ENCODE measurements around the gene ATXN1. TPM values are rescaled to one million over a fixed set of nuclear protein-coding genes. Genes with fewer than 3 reads are reported as not detected.

Gene ATXN1
- total RNA-seq: 10 to 100 TPM; 30.4 to 87.3 (median 50.1) TPM
- long read RNA-seq, donor 1, partial matches to known transcripts: 4 of 17 reads
- long read RNA-seq, donor 1, other reads (novel, unspliced or antisense): 11 of 17 reads
- long read RNA-seq, donor 2: 0 reads

DNA sequence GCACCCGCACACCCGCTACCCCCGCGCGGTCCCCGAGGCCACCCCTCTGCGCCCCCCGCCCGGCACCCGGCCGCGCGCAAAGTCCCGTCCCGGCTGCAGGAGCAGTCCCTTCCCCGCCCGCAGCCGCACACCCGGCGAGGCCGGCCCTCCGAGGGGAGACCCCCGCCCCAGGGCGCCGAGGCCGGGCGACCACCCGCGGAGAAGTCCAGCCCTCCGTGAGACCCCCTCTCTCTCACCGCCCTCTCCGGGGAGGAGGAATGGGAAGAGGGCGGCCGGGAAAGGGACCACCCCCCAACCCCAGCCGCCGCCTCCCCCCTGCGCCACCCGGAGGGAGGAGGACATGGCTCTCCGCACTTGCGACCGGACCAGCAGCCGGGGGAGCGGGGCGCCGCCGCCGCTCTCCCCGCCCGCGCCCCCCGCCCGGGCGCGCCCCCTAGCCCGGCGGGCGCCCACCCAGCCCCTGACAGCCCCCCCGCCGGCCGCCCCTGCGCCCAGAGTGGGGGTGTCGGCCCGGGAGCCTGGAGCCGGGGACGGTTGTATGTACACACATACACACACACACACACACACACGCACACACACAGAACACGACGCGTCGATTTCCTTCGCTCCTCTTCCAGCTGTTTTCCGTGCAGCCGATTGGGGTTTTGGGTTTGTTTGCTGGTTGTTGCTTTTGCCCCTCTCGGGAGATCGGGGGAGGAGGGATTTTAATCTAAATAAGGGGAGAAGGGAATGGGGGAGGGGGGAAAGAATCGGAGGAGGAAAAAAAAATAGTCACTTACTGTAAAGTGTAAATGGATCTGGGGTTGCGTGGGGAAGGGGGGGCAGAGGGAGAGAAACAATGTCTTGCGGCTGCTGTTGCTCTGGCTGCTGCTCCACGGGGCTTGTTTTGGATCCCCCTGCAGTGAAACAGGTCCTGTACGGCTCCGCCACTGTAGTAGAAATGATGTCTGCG lies at the start of gene ATXN1:
Gene ATXN1, minus strand, starts transcription at position 945 of the 955 bp plus-strand sequence.
- TF ChIP-seq, protein P1, sequence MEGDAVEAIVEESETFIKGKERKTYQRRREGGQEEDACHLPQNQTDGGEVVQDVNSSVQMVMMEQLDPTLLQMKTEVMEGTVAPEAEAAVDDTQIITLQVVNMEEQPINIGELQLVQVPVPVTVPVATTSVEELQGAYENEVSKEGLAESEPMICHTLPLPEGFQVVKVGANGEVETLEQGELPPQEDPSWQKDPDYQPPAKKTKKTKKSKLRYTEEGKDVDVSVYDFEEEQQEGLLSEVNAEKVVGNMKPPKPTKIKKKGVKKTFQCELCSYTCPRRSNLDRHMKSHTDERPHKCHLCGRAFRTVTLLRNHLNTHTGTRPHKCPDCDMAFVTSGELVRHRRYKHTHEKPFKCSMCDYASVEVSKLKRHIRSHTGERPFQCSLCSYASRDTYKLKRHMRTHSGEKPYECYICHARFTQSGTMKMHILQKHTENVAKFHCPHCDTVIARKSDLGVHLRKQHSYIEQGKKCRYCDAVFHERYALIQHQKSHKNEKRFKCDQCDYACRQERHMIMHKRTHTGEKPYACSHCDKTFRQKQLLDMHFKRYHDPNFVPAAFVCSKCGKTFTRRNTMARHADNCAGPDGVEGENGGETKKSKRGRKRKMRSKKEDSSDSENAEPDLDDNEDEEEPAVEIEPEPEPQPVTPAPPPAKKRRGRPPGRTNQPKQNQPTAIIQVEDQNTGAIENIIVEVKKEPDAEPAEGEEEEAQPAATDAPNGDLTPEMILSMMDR (IDR thresholded peaks at IDR 0.05): no peak
- intact Hi-C loops (cut with DNase I, micrococcal nuclease): loop anchor here (5.0 to 10.0 kb wide), 2 partner anchors 243 to 246 kb away; no protein-coding TSS in a partner anchor
- peak within 1 kb of the TSS; percentile 86 for H3K4me3 ChIP-seq

DNA sequence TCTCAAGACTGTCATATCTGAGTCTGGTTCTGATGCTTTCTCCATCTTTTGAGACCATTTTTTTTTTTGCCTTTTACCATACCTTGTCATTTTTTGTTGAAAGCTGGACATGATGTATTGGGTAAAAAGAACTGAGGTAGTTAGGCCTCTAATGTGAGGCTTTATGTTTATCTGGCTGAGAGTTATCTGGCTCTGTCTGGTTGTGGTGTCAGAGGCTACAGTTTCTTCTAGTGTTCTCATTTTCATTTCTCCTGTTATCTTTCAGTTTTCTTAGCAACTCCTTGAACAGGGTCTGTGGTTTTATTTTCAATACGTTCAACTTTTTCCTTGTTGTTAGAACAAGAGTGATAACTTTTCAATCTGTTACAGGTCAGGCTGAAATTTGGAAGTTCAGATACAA lies 49.2 kb upstream of the ATXN1 start:
- Histone ChIP-seq H3K36me3 (ENCODE audit: low read depth) (no peaks in the 10 kb centered on the region), H3K9me3 (peaks cover 3% of the 10 kb centered on the region), H3K4me1 (ENCODE audit: low read depth) (no peaks in the 10 kb centered on the region), H3K4me3 (no peak overlapping the region)
- intact Hi-C loops (cut with DNase I, micrococcal nuclease): no loop called here
- DNase-seq (no peak), ATAC-seq (no peak)
- TF ChIP-seq, protein P1 (IDR thresholded peaks at IDR 0.05): no peak

More for the DNA sequence above, at the start of gene ATXN1:
- ATAC-seq (peak; percentile 21), DNase-seq (peak; percentile 76 to 87 (median 76))
- Histone ChIP-seq H3K36me3 (ENCODE audit: low read depth) (no peaks in the 10 kb centered on the region), H3K9me3 (no peaks in the 10 kb centered on the region), H3K4me1 (ENCODE audit: low read depth) (peaks cover 19% of the 10 kb centered on the region)

DNA sequence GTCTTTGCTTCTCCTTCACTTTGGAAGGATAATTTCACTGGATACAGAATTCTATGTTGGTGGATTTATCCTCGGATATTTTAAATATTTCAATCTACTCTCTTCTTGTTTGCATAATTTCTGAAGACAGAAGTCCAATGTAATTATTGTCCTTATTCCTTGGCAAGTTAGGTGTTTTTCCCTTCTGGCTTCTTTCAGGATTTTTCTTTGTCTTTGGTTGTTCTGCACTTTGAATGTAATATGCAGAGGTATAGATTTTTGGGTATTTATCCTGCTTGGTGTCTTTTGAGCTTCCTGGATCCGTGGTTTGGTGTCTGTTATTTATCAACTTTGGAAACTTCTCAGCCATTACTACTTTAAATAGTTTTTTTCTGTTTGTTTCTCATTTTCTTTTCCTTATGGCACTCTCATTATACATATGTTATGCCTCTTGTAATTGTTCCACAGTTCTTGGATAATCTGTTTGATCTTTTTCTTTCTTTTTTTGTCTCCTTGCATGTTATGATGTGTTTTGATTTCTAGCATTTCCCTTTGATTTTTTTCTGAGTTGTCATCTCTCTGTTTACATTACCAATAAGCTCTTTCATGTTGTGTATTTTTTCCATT lies 48.6 kb upstream of the ATXN1 start:
- DNase-seq (no peak), ATAC-seq (no peak)
- TF ChIP-seq, protein P1 (IDR thresholded peaks at IDR 0.05): no peak
- peaks cover 3% of the 10 kb centered on the region for H3K9me3 ChIP-seq
- H3K4me1 ChIP-seq (ENCODE audit: low read depth): no peaks in the 10 kb centered on the region
- intact Hi-C loops (cut with DNase I, micrococcal nuclease): no loop called here
- no peaks in the 10 kb centered on the region for H3K36me3 ChIP-seq (ENCODE audit: low read depth)
- no peak overlapping the region for H3K4me3 ChIP-seq

DNA sequence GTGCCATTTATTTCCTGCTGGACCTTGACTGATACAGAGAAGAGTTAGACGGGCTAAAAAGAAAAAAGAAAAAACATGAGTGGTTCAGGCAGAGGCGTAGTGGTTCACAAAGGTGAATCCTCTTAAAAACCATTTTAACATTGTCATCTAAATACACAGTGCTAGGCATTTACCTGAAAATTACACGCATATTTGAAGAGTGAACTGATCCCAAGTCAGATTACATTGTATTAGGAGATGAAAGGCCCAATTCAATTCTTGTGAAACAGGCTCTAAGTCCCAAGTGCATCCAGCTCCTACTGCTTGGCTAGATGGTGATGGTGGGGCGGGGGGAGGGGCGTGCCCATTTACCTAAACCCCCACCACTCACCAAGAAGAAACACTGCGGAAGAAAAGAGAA lies 46.7 kb upstream of the ATXN1 start:
- no peak overlapping the region for H3K4me3 ChIP-seq
- peaks cover 3% of the 10 kb centered on the region for H3K9me3 ChIP-seq
- intact Hi-C loops (cut with DNase I, micrococcal nuclease): no loop called here
- no peak for DNase-seq
- H3K4me1 ChIP-seq (ENCODE audit: low read depth): no peaks in the 10 kb centered on the region
- ATAC-seq: no peak
- TF ChIP-seq, protein P1 (IDR thresholded peaks at IDR 0.05): no peak
- no peaks in the 10 kb centered on the region for H3K36me3 ChIP-seq (ENCODE audit: low read depth)

DNA sequence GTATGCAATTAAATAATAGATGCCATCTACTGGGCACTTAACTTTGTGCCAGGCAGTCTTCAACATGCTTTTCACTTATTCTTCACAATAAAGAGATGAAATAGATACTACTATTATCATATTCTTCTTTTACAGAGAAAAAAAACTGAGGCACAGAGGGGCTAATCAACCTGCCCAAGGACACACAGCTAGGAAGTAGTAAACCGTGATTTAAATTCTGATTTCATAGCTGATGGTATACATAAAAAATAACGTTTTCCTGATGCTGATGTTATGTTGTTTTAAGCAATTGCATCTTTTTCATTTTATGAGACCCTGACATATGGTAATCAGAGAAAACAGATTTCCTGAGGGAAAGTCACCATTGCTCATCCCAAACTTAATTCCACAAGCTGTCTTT lies 45.1 kb upstream of the ATXN1 start:
- ATAC-seq (no peak), DNase-seq (no peak)
- H3K4me1 ChIP-seq (ENCODE audit: low read depth): no peaks in the 10 kb centered on the region
- intact Hi-C loops (cut with DNase I, micrococcal nuclease): no loop called here
- H3K36me3 ChIP-seq (ENCODE audit: low read depth): no peaks in the 10 kb centered on the region
- H3K9me3 ChIP-seq: no peaks in the 10 kb centered on the region
- TF ChIP-seq, protein P1 (IDR thresholded peaks at IDR 0.05): no peak
- H3K4me3 ChIP-seq: no peak overlapping the region

Measured in mucosa of descending colon (tissue), 3 donors.